Cardiac fibroblast (primary cell): Measurements from ENCODE around the gene SLC4A8.

ENCODE experiments used
- DNase-seq, 2 donors: peaks; one replicate each; pipeline versions ENCODE4 v3.0.0 to v3.0.0-alpha.2; 2010; ENCODE audit warnings: low read depth in 2 of 2
- H3K4me3 ChIP-seq, 2 donors: replicated peaks in 1 of 2; 1 replicate in 1 of 2; 2 replicates in 1 of 2; pipeline ENCODE4 v1.5.1; 2011; ENCODE audit warnings: low read depth in 2 of 2, low read length in 2 of 2, mild to moderate bottlenecking in 2 of 2, moderate library complexity in 1 of 2
- CTCF ChIP-seq: IDR thresholded peaks from one replicate; pipeline ENCODE4 v1.5.1; 2011; ENCODE audit warnings: low read depth, mild to moderate bottlenecking, low read length, inconsistent platforms

The SLC4A8 gene

GRCh38 chr12:51409846-51410245 is 14.8 kb upstream of the SLC4A8 start:
- DNase-seq = peak in 1 of 2 donors; percentile 18
- no peak for TF ChIP-seq CTCF
- H3K4me3 ChIP-seq = no peak overlapping the region

- no peak overlapping the region for H3K4me3 ChIP-seq
- DNase-seq = no peak
- TF ChIP-seq CTCF = no peak
These were observed 11.5 kb upstream of the SLC4A8 start for GRCh38 chr12:51413149-51413548.

- no peak for TF ChIP-seq CTCF
- H3K4me3 ChIP-seq = no peak overlapping the region
- no peak for DNase-seq
These were observed 10.8 kb upstream of the SLC4A8 start for GRCh38 chr12:51413791-51414190.

- H3K4me3 ChIP-seq = no peak overlapping the region
- no peak for DNase-seq
- TF ChIP-seq CTCF = no peak
These were observed 8.7 kb upstream of the SLC4A8 start for GRCh38 chr12:51415931-51416330.

GRCh38 chr12:51417826-51418225 is 6.8 kb upstream of the SLC4A8 start:
- DNase-seq = no peak
- no peak overlapping the region for H3K4me3 ChIP-seq
- TF ChIP-seq CTCF = no peak

- DNase-seq = peak in 1 of 2 donors; percentile 13
- no peak overlapping the region for H3K4me3 ChIP-seq
- no peak for TF ChIP-seq CTCF
These were observed 5.0 kb upstream of the SLC4A8 start for GRCh38 chr12:51419425-51420193.
